ENCODE data around the gene TXNL4B. TPM values are rescaled to one million over a fixed set of nuclear protein-coding genes. Genes with fewer than 3 reads are reported as not detected.

Gene TXNL4B
- total RNA-seq, 6 experiments from 2014 or later, result 5.9 to 10.4 (median 9.9) TPM

DNA sequence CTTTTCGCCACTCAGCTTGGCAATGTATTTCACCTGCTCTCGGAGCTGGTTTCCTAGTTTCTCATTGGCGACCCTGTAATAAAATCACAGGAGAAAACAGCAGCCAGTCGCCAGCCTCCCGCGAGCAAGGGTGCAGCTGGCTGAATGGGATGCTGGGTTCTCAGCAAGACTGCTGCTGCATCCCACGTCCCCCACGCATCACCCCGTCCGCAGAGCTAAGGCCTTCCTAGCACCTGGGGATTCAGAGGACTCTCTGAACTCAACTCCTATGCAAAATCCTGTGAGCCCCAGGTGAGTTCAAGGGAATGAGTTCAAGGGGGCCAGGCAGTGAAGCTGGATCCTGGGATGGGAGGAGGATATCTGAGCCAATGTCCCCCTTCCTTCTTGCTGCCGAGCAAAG, 29.5 kb upstream of the TXNL4B start:
- peaks cover 2% of the 10 kb centered on the region for H3K27me3 Mint-ChIP-seq (ENCODE audit: insufficient read depth)
- H3K4me3 Mint-ChIP-seq, result no peak overlapping the region
- H3K27ac Mint-ChIP-seq, result no peak overlapping the region
- no peaks in the 10 kb centered on the region for H3K36me3 Mint-ChIP-seq (ENCODE audit: low read depth)
- TF ChIP-seq CTCF (IDR thresholded peaks at IDR 0.05), result no peak
- peaks cover 10% of the 10 kb centered on the region for H3K4me1 Mint-ChIP-seq (ENCODE audit: low read depth)
- no peak for DNase-seq
- no peaks in the 10 kb centered on the region for H3K9me3 Mint-ChIP-seq

DNA sequence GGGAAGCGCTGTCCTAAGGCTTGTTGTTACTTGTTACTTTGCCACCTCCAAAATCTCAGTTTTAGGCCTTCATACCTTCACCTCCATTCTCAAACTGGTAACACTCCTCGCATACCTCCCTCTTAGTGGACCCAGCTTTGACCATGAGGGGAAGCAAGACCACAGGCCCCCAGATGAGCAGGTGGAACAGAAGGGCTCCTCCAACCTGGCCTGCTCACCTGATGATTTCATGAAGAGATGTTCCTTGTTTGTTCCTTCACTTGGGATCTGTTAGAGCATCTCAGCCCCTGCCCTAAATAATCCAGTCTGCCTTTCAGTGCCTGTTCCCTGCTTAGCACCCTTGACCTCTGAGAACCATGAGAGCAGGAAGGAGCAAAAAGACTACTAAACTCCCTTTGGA, 28.9 kb upstream of the TXNL4B start:
- Mint-ChIP-seq H3K27ac (no peak overlapping the region), H3K27me3 (ENCODE audit: insufficient read depth) (peaks cover 2% of the 10 kb centered on the region), H3K9me3 (no peaks in the 10 kb centered on the region), H3K36me3 (ENCODE audit: low read depth) (no peaks in the 10 kb centered on the region), H3K4me3 (no peak overlapping the region), H3K4me1 (ENCODE audit: low read depth) (peaks cover 10% of the 10 kb centered on the region)
- no peak for DNase-seq
- TF ChIP-seq CTCF (IDR thresholded peaks at IDR 0.05), result no peak

GRCh38 chr16:72120026-72120425, 26.6 kb upstream of the TXNL4B start:
- DNase-seq, result no peak
- H3K4me1 Mint-ChIP-seq (ENCODE audit: low read depth), result peaks cover 3% of the 10 kb centered on the region
- no peaks in the 10 kb centered on the region for H3K9me3 Mint-ChIP-seq
- TF ChIP-seq CTCF (IDR thresholded peaks at IDR 0.05), result no peak
- H3K27ac Mint-ChIP-seq, result no peak overlapping the region
- no peak overlapping the region for H3K4me3 Mint-ChIP-seq
- H3K27me3 Mint-ChIP-seq (ENCODE audit: insufficient read depth), result peaks cover 2% of the 10 kb centered on the region
- no peaks in the 10 kb centered on the region for H3K36me3 Mint-ChIP-seq (ENCODE audit: low read depth)

GRCh38 chr16:72113616-72113945, 20.2 kb upstream of the TXNL4B start:
- peaks cover 27% of the 10 kb centered on the region for H3K36me3 Mint-ChIP-seq (ENCODE audit: low read depth)
- H3K4me1 Mint-ChIP-seq (ENCODE audit: low read depth), result no peaks in the 10 kb centered on the region
- TF ChIP-seq CTCF (IDR thresholded peaks at IDR 0.05), result no peak
- no peak for DNase-seq
- H3K4me3 Mint-ChIP-seq, result no peak overlapping the region
- H3K27ac Mint-ChIP-seq, result no peak overlapping the region
- no peaks in the 10 kb centered on the region for H3K27me3 Mint-ChIP-seq (ENCODE audit: insufficient read depth)
- H3K9me3 Mint-ChIP-seq, result no peaks in the 10 kb centered on the region

- DNase-seq, result no peak
- Mint-ChIP-seq H3K27me3 (ENCODE audit: insufficient read depth) (no peaks in the 10 kb centered on the region), H3K4me1 (ENCODE audit: low read depth) (no peaks in the 10 kb centered on the region), H3K27ac (no peak overlapping the region), H3K9me3 (no peaks in the 10 kb centered on the region), H3K36me3 (ENCODE audit: low read depth) (peaks cover 27% of the 10 kb centered on the region), H3K4me3 (no peak overlapping the region)
- TF ChIP-seq CTCF (IDR thresholded peaks at IDR 0.05), result no peak
Observed at GRCh38 chr16:72112906-72113615, 19.6 kb upstream of the TXNL4B start.

- Mint-ChIP-seq H3K9me3 (no peaks in the 10 kb centered on the region), H3K4me1 (ENCODE audit: low read depth) (no peaks in the 10 kb centered on the region), H3K27ac (no peak overlapping the region), H3K36me3 (ENCODE audit: low read depth) (peaks cover 31% of the 10 kb centered on the region), H3K4me3 (no peak overlapping the region), H3K27me3 (ENCODE audit: insufficient read depth) (no peaks in the 10 kb centered on the region)
- TF ChIP-seq CTCF (IDR thresholded peaks at IDR 0.05), result no peak
- DNase-seq, result no peak
Observed at GRCh38 chr16:72112452-72112792, 19.0 kb upstream of the TXNL4B start.

Data from HFFc6 (cell line).